Stomach smooth muscle (tissue), 2 donors: Measurements from ENCODE around the gene HNRNPLL.

Experiments used
- H3K27ac ChIP-seq: one replicate; pipeline ENCODE4 v1.7.0; 2013; ENCODE audit warnings: mild to moderate bottlenecking, low read length, inconsistent platforms
- H3K27me3 ChIP-seq, 2 donors: one replicate each; pipeline ENCODE4 v1.7.0; 2013; ENCODE audit warnings: low read length in 2 of 2; ENCODE audit not compliant: insufficient read depth in 2 of 2, control insufficient read depth in 1 of 2
- H3K36me3 ChIP-seq, 2 donors: one replicate each; pipeline ENCODE4 v1.7.0; 2013; ENCODE audit warnings: low read length in 2 of 2; ENCODE audit not compliant: control insufficient read depth in 2 of 2, insufficient read depth in 2 of 2
- H3K4me1 ChIP-seq: one replicate; pipeline ENCODE4 v1.7.0; 2013; ENCODE audit warnings: low read length; ENCODE audit not compliant: control insufficient read depth, insufficient read depth
- H3K4me3 ChIP-seq, 2 donors: one replicate each; pipeline ENCODE4 v1.7.0; 2013; ENCODE audit warnings: low read length in 2 of 2
- H3K9ac ChIP-seq, 2 donors: one replicate each; pipeline ENCODE4 v1.7.0; 2013; ENCODE audit warnings: low read length in 2 of 2, mild to moderate bottlenecking in 1 of 2
- H3K9me3 ChIP-seq, 2 donors: one replicate each; pipeline ENCODE4 v1.7.0; 2013; ENCODE audit warnings: low read length in 2 of 2; ENCODE audit not compliant: control insufficient read depth in 2 of 2
- donor health status: healthy.
- donor health status: Pancreatic carcinoma.

The HNRNPLL gene

DNA sequence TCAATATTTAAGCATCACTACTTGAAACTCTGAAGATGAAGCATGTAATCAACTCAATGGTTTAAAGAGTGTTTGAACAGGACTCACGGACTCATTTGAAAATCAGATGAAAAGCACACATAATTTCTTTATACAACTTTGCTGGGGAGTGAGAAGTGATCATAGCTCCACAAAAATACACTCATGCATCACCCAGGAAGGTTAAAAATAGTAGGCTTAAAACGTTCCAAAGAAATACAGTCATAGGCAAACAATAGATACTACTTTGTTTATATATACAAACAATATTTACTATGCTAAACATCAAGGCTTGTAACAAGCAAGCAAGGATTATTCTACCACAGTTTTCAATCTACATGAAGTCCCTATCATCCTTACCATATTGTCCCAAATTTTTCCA is 11.6 kb downstream of the HNRNPLL start:
- Histone ChIP-seq H3K9me3 (no peaks in the 10 kb centered on the region), H3K9ac (no peak overlapping the region), H3K27ac (no peak overlapping the region), H3K36me3 (peaks cover 0 to 3% of the 10 kb centered on the region in 2 donors), H3K4me3 (peak overlapping the region in 1 of 2 donors; percentile 3), H3K4me1 (peaks cover 6% of the 10 kb centered on the region), H3K27me3 (no peaks in the 10 kb centered on the region)

DNA sequence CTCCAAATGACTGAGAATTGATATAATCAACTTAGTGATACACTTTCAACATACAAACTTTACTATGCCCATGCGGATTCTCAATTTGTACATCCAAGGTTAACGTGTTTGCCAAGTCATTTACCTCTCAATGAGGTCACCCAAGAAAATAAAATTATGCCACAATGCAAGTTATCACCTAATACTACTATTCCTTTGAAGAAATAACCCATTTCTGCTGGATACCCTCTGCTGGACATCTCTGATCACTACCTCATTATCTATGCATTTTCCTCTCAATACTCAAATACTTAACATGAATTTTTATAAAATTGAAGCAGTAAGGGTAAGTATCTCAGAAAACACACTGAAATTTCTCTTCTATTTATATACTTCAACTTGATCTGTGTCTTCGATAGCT is 12.7 kb downstream of the HNRNPLL start:
- H3K27ac ChIP-seq, result no peak overlapping the region
- H3K9ac ChIP-seq, result no peak overlapping the region
- H3K36me3 ChIP-seq, result peaks cover 0 to 5% of the 10 kb centered on the region in 2 donors
- H3K4me3 ChIP-seq, result no peak overlapping the region
- no peaks in the 10 kb centered on the region for H3K9me3 ChIP-seq
- peaks cover 6% of the 10 kb centered on the region for H3K4me1 ChIP-seq
- no peaks in the 10 kb centered on the region for H3K27me3 ChIP-seq

DNA sequence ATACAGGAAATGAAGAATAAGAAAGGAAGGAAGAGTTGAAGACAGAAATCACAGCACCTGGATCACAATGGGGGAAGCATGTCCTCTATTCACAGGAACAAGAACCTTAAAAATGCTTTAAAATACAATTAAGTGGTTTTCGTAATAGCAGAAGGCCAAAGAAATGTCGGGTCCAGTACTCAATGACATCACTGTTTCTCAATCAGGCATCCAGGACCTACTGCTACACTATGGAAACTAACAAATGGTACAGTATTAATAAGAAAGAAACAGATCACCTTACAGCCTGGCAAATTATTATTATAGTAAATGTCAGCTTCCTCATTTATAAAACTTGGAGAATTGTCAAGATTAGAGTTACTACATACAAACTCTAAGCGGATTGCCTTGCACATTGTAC is 15.8 kb downstream of the HNRNPLL start:
- H3K4me1 ChIP-seq, result peaks cover 6% of the 10 kb centered on the region
- no peaks in the 10 kb centered on the region for H3K27me3 ChIP-seq
- H3K9me3 ChIP-seq, result no peaks in the 10 kb centered on the region
- no peak overlapping the region for H3K9ac ChIP-seq
- H3K27ac ChIP-seq, result no peak overlapping the region
- H3K36me3 ChIP-seq, result peaks cover 0 to 7% of the 10 kb centered on the region in 2 donors
- H3K4me3 ChIP-seq, result no peak overlapping the region

DNA sequence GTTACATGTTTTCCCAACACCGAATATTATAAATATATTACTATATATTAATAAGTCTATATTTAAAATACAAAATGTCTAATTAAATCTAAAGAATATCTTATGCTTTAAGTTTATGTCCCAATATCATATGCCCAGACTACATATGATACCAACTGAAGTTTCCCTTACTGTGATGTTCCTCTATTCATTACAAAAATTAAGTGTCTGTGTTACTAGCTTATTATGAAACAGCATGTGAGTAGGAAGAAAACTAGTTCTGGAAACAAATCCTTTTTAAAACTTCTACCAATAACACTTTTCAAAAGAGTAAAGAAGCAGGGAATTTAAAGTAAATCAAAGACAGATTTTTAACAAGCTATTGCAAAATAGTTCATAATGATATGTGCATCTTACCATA is 17.8 kb downstream of the HNRNPLL start:
- Histone ChIP-seq H3K36me3 (peaks cover 5 to 11% of the 10 kb centered on the region in 2 donors), H3K9me3 (no peaks in the 10 kb centered on the region), H3K27ac (no peak overlapping the region), H3K9ac (no peak overlapping the region), H3K27me3 (no peaks in the 10 kb centered on the region), H3K4me1 (no peaks in the 10 kb centered on the region), H3K4me3 (no peak overlapping the region)

DNA sequence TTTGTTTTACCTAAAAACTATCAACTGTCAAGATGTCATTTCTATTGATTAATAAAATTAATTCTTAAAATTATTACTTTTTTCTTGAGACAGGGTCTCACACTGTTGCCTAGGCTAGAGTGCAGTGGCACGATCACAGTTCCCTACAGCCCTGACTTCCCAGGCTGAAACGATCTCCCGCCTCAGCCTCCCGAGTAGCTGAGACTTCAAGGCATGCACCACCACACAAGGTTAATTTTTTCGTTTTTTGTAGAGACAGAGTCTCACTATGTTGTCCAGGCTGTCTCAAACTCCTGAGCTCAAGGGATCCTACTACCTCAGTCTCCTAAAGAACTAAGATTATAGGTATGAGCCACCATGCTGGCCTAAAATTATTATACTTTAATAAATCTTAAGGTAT is 18.7 kb downstream of the HNRNPLL start:
- H3K36me3 ChIP-seq, result peaks cover 5 to 9% of the 10 kb centered on the region in 2 donors
- no peaks in the 10 kb centered on the region for H3K27me3 ChIP-seq
- H3K9me3 ChIP-seq, result no peaks in the 10 kb centered on the region
- no peak overlapping the region for H3K27ac ChIP-seq
- H3K4me1 ChIP-seq, result no peaks in the 10 kb centered on the region
- H3K9ac ChIP-seq, result no peak overlapping the region
- H3K4me3 ChIP-seq, result no peak overlapping the region

DNA sequence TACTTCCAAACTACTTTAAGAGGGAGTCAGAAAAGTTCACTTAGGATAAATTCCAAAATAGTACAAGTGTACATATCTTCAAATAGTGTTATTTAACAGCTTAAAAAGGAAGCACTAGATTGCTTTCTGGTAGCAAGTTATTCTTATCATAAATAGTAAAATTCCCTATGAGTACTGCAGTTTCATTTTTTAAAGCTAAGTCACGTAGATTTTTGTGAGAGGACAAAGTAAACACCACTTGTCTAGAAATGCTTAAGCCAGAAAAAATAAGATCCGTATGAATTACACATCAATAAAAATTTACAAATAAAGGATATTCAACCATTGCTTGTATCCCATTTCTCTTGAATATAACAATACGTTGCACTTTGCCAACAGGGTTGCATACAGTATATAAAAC is 19.2 kb downstream of the HNRNPLL start:
- Histone ChIP-seq H3K9ac (no peak overlapping the region), H3K9me3 (no peaks in the 10 kb centered on the region), H3K27me3 (no peaks in the 10 kb centered on the region), H3K4me1 (no peaks in the 10 kb centered on the region), H3K4me3 (no peak overlapping the region), H3K36me3 (peaks cover 5 to 9% of the 10 kb centered on the region in 2 donors), H3K27ac (no peak overlapping the region)

DNA sequence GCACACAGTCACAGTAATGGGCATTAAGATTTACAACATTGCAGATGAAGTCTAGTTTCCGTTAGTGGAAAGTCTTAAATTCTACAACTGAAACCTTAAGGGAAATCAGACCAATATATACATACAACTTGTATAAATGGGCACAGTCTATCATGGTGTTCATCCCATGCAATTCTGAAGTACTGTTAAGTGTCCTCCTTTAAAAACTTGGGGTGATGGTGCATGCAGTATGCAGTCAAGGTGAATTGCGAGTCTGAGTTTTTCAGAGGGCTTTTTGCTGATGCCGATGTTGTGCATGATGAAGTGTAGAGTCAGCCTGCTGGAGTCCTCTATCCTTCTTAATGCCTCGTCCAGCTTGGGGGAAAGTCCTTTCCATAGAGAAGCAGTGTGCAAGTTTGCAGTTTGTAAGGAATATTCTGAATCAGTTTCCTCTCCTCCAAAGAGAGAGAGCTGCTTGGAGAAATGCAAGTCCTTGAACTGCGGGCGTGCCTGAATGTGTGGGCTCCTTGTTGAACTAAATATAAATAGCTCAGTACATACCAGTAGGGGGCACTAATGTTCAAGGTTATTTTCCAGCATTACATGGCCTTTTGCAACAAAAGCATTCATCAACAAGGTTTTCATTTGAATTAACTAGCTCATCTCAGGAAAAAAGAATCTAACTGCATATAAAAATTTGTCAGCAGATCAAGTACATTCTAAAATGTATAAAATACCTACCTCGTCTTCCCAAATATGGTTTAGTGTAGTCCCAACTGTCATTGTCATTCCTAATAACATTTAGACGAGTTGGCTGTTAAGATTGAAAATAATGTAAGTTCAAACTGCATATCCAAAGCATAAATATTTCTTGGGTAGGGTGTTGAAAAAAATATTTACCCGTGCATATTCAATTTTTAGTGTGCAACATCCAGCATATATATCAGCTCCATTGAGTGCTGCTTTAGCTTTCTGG is 21.3 kb downstream of the HNRNPLL start:
- no peaks in the 10 kb centered on the region for H3K27me3 ChIP-seq
- H3K36me3 ChIP-seq, result peaks cover 5 to 9% of the 10 kb centered on the region in 2 donors
- no peak overlapping the region for H3K27ac ChIP-seq
- no peaks in the 10 kb centered on the region for H3K9me3 ChIP-seq
- no peak overlapping the region for H3K9ac ChIP-seq
- no peak overlapping the region for H3K4me3 ChIP-seq
- no peaks in the 10 kb centered on the region for H3K4me1 ChIP-seq

DNA sequence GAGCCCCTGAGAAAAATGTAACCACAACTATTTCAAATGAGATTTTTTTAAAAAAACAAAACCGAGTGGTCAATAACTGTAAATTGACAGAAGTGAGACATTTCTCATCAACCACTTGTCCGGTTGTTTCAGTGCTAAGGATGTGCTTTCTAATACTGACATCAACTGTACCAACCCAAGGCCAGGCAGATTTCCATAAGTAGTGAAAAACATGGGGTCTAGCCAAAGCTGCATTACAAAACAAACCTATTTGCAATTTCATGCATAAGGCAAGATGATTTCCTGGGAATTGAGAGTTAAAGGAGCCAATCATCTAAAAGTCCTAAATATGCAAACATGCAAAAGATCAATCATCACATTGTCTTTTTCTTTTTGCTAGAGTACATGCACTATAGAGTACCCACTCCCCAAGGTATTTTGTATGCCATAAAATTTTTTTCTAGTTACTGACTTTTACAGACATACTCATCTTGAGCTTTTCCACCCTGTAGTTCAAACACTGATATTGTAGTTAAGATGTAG is 22.6 kb downstream of the HNRNPLL start:
- H3K27ac ChIP-seq, result no peak overlapping the region
- no peaks in the 10 kb centered on the region for H3K4me1 ChIP-seq
- H3K27me3 ChIP-seq, result no peaks in the 10 kb centered on the region
- H3K9ac ChIP-seq, result no peak overlapping the region
- no peaks in the 10 kb centered on the region for H3K9me3 ChIP-seq
- H3K4me3 ChIP-seq, result no peak overlapping the region
- H3K36me3 ChIP-seq, result peaks cover 5 to 8% of the 10 kb centered on the region in 2 donors

DNA sequence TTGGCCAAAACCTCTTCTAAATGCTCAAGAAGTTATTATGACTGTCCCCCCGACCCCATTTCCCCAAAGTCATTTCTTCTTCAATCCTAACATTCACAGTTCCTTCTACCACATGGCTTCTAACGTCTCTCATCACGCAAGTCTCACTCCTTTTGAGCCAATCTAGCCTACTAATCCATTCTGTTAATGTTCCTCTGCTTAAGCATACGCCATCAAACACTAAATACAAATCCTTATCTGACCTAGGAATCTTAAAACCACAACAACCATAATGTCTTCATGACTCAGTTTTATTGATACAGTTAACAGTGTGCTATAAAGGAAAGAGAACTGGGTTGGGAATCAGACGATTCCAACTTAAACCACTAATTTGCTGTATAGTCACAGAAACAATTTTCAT is 23.9 kb downstream of the HNRNPLL start:
- no peak overlapping the region for H3K4me3 ChIP-seq
- no peak overlapping the region for H3K9ac ChIP-seq
- peaks cover 5% of the 10 kb centered on the region in 2 donors for H3K36me3 ChIP-seq

DNA sequence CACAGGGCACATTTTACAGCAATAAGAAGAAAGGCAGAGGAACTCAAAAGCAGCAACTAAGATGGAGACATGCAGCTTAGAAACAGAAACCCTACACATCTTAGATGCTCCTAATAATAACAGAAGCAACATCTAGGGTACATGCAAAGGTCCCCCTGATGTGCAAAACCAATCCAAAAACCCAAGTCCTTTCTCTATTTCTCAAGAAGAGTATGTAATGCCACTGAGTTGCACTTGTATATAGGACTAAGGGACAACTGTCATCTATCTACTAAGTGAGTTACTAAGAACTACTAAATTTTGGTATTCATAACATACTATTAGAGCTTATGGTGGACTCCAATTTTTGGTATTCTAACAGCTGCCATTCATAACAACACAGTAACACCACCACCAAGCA is 28.4 kb downstream of the HNRNPLL start:
- H3K27ac ChIP-seq, result no peak overlapping the region
- no peak overlapping the region for H3K9ac ChIP-seq
- peaks cover 2 to 9% of the 10 kb centered on the region in 2 donors for H3K36me3 ChIP-seq
- H3K4me1 ChIP-seq, result no peaks in the 10 kb centered on the region
- no peak overlapping the region for H3K4me3 ChIP-seq
- no peaks in the 10 kb centered on the region for H3K27me3 ChIP-seq
- H3K9me3 ChIP-seq, result no peaks in the 10 kb centered on the region

More for the DNA sequence above, 23.9 kb downstream of the HNRNPLL start:
- Histone ChIP-seq H3K9me3 (no peaks in the 10 kb centered on the region), H3K4me1 (no peaks in the 10 kb centered on the region), H3K27ac (no peak overlapping the region), H3K27me3 (no peaks in the 10 kb centered on the region)

DNA sequence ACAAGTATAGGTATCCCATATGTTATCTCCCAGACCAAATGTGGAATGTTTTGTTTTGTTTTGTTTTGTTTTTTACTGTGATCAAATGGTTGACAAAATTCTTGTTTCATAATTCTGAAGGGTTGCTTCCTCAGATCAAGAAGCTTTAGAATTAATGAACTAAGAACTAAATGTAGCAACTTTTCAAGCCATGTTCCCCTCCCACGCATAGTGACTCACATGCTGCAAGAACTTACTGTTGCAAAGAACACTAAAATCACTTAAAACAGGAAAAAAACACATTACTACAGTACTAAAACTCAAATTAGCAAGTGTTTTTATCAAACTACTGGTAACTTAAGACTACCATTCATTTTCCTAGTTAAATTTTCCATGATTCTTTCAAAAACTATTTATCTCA is 30.6 kb downstream of the HNRNPLL start:
- no peak overlapping the region for H3K9ac ChIP-seq
- H3K9me3 ChIP-seq, result no peaks in the 10 kb centered on the region
- no peaks in the 10 kb centered on the region for H3K27me3 ChIP-seq
- no peak overlapping the region for H3K4me3 ChIP-seq
- H3K4me1 ChIP-seq, result no peaks in the 10 kb centered on the region
- no peak overlapping the region for H3K27ac ChIP-seq
- H3K36me3 ChIP-seq, result peaks cover 10 to 24% of the 10 kb centered on the region in 2 donors
